Measurements from ENCODE around the gene LDLR. TPM values are rescaled to one million over a fixed set of nuclear protein-coding genes. Genes with fewer than 3 reads are reported as not detected.

The LDLR gene
- total RNA-seq, 1 experiment from 2014 or later: 182 TPM

GRCh38 chr19:11044431-11044830 is 44.8 kb upstream of the LDLR start:
- H3K4me1 ChIP-seq (replicated peaks; ENCODE audit: insufficient read depth): no peaks in the 10 kb centered on the region
- no peak overlapping the region for H3K4me3 ChIP-seq
- H3F3A ChIP-seq (ENCODE audit: insufficient read depth, low read depth): peaks cover 22% of the 10 kb centered on the region
- H3K36me3 ChIP-seq (ENCODE audit: low read depth): 0 out of 2 replicates have a peak, but pooled peaks cover 16% of the 10 kb centered on the region
- H3K9me2 ChIP-seq (ENCODE audit: insufficient read depth): no peaks in the 10 kb centered on the region
- ChIA-PET CTCF (no interaction called here), POLR2A (ENCODE audit: unreplicated experiment) (interaction anchor here (0.6 kb wide), 1 partner anchor 711 kb away, joined by 3 read pairs; the partner anchor contains the start of gene RAVER1)
- H3K4me2 ChIP-seq: no peak overlapping the region
- no TSS peak for BruUV-seq (replicated peaks)
- no peak overlapping the region for H2AFZ ChIP-seq
- 0 out of 2 replicates have a peak, but pooled peaks cover 4% of the 10 kb centered on the region for H4K20me1 ChIP-seq (ENCODE audit: insufficient read depth)
- intact Hi-C loops (cut with micrococcal nuclease; ENCODE audit: unreplicated experiment): no loop called here
- DNase-seq: no peak
- no peaks in the 10 kb centered on the region for H3K27me3 ChIP-seq (ENCODE audit: insufficient read depth, low read depth)
- TF ChIP-seq EZH2 (IDR thresholded peaks at IDR 0.05; ENCODE audit: low read depth): no peak
- TF ChIP-seq, protein P1, sequence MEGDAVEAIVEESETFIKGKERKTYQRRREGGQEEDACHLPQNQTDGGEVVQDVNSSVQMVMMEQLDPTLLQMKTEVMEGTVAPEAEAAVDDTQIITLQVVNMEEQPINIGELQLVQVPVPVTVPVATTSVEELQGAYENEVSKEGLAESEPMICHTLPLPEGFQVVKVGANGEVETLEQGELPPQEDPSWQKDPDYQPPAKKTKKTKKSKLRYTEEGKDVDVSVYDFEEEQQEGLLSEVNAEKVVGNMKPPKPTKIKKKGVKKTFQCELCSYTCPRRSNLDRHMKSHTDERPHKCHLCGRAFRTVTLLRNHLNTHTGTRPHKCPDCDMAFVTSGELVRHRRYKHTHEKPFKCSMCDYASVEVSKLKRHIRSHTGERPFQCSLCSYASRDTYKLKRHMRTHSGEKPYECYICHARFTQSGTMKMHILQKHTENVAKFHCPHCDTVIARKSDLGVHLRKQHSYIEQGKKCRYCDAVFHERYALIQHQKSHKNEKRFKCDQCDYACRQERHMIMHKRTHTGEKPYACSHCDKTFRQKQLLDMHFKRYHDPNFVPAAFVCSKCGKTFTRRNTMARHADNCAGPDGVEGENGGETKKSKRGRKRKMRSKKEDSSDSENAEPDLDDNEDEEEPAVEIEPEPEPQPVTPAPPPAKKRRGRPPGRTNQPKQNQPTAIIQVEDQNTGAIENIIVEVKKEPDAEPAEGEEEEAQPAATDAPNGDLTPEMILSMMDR (conservative IDR thresholded peaks at IDR 0.05): no peak
- no peak overlapping the region for H3K27ac ChIP-seq
- no peaks in the 10 kb centered on the region for H3K79me2 ChIP-seq (ENCODE audit: low read depth)
- no peaks in the 10 kb centered on the region for H3K9me3 ChIP-seq (ENCODE audit: insufficient read depth, low read depth)

DNA sequence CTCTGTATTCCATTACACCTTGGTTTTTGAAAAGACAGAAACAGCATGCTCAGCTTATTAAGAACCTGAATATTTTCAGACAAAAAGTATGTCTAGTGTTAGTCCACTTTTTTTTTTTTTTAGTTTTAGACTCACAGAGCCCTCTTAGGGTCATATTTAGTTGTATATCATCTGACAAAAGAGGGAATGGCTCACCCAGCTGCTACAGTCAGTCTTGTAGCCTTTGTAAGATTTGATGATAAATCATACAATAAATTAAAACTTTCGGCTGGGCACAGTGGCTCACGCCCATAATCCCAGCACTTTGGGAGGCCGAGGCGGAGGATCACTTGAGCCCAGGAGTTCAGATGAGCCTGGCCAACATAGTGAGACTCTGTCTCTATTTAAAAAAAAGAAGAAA is 43.7 kb upstream of the LDLR start:
- 0 out of 2 replicates have a peak, but pooled peaks cover 8% of the 10 kb centered on the region for H4K20me1 ChIP-seq (ENCODE audit: insufficient read depth)
- no peaks in the 10 kb centered on the region for H3K4me1 ChIP-seq (replicated peaks; ENCODE audit: insufficient read depth)
- no peak overlapping the region for H2AFZ ChIP-seq
- H3F3A ChIP-seq (ENCODE audit: insufficient read depth, low read depth): peaks cover 22% of the 10 kb centered on the region
- H3K4me3 ChIP-seq: no peak overlapping the region
- H3K9me2 ChIP-seq (ENCODE audit: insufficient read depth): no peaks in the 10 kb centered on the region
- H3K79me2 ChIP-seq (ENCODE audit: low read depth): no peaks in the 10 kb centered on the region
- intact Hi-C loops (cut with micrococcal nuclease; ENCODE audit: unreplicated experiment): no loop called here
- H3K36me3 ChIP-seq (ENCODE audit: low read depth): 0 out of 2 replicates have a peak, but pooled peaks cover 13% of the 10 kb centered on the region
- BruUV-seq (replicated peaks): no TSS peak
- H3K4me2 ChIP-seq: no peak overlapping the region
- POLR2A ChIA-PET (ENCODE audit: unreplicated experiment): interaction anchor here (0.5 kb wide), 1 partner anchor 97 kb away, joined by 3 read pairs; no protein-coding TSS in a partner anchor
- H3K27ac ChIP-seq: no peak overlapping the region
- CTCF ChIA-PET: no interaction called here
- TF ChIP-seq, protein P1 (conservative IDR thresholded peaks at IDR 0.05): no peak
- TF ChIP-seq EZH2 (IDR thresholded peaks at IDR 0.05; ENCODE audit: low read depth): no peak
- DNase-seq: no peak
- no peaks in the 10 kb centered on the region for H3K9me3 ChIP-seq (ENCODE audit: insufficient read depth, low read depth)
- H3K27me3 ChIP-seq (ENCODE audit: insufficient read depth, low read depth): no peaks in the 10 kb centered on the region

DNA sequence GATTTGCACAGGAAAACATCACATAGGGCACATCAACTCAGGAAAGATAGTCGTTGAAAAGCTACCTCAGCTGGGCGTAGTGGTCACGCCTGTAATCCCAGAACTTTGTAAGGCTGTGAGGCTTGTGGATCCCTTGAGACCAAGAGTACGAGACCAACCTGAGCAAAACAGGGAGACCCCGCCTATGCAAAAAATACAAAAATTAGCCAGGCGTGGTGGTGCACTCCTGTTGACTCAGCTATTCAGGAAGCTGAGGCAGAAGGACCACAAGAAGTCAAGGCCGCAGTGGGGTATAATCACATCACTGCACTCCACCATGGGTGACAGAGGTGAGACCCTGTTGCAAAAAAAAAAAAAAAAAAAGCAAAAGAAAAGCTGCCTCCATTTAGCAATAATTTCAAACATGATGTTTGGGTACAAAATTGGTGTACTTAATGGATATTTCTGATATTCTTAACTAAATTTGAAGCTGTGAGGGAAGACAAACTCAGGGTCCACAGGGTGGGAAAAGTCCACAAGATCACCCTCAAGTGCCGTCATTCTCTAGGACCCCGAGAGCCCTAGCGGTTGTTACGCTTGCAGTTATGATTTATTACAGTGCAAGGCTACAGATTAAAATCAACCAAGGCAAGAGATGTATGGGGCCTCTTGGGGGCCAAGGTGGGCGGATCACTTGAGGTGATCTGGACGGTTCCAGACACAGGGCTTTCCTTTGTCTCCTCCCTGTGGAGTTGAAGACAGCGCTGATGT is 42.5 kb upstream of the LDLR start:
- POLR2A ChIA-PET (ENCODE audit: unreplicated experiment): no interaction called here
- H3K36me3 ChIP-seq (ENCODE audit: low read depth): 0 out of 2 replicates have a peak, but pooled peaks cover 13% of the 10 kb centered on the region
- intact Hi-C loops (cut with micrococcal nuclease; ENCODE audit: unreplicated experiment): no loop called here

More for the DNA sequence above, 42.5 kb upstream of the LDLR start:
- Histone ChIP-seq H3K9me3 (ENCODE audit: insufficient read depth, low read depth) (no peaks in the 10 kb centered on the region), H3K4me3 (no peak overlapping the region), H3K9me2 (ENCODE audit: insufficient read depth) (no peaks in the 10 kb centered on the region), H3K4me1 (replicated peaks; ENCODE audit: insufficient read depth) (no peaks in the 10 kb centered on the region), H3K27me3 (ENCODE audit: insufficient read depth, low read depth) (no peaks in the 10 kb centered on the region), H4K20me1 (ENCODE audit: insufficient read depth) (0 out of 2 replicates have a peak, but pooled peaks cover 8% of the 10 kb centered on the region), H3K79me2 (ENCODE audit: low read depth) (no peaks in the 10 kb centered on the region), H3K4me2 (no peak overlapping the region), H3K27ac (no peak overlapping the region), H3F3A (ENCODE audit: insufficient read depth, low read depth) (peaks cover 22% of the 10 kb centered on the region), H2AFZ (no peak overlapping the region)
- TF ChIP-seq EZH2 (IDR thresholded peaks at IDR 0.05; ENCODE audit: low read depth): no peak
- TF ChIP-seq, protein P1 (conservative IDR thresholded peaks at IDR 0.05): no peak
- CTCF ChIA-PET: no interaction called here
- DNase-seq: no peak
- no TSS peak for BruUV-seq (replicated peaks)

All from PC-9 (cell line).